ENCODE results near the gene TRIM72. TPM values are rescaled to one million over a fixed set of nuclear protein-coding genes. Genes with fewer than 3 reads are reported as not detected.

Gene TRIM72
- total and polyA plus RNA-seq, 2 of the 8 experiments (the other 6 are each of a cell fraction or from before 2014, with no cell fraction given), result 0.57 to 2.1 TPM

GRCh38 chr16:31216422-31217135, 2.7 kb downstream of the TRIM72 start, which contains the start of gene PYDC1 (continued):
- peak; percentile 71 for TF ChIP-seq MAX (IDR thresholded peaks at IDR 0.05)
- TF ChIP-seq CHD7 (IDR thresholded peaks at IDR 0.05; ENCODE audit: insufficient replicate concordance, low read length), result no peak
- TF ChIP-seq RAD21 (IDR thresholded peaks at IDR 0.05 in 1 of 2, conservative IDR thresholded peaks at IDR 0.05 in 1 of 2; ENCODE audit: low read depth in 2 of 2, low read length in 2 of 2), result peak; percentile 29 to 43
- TF ChIP-seq ATF2 (IDR thresholded peaks at IDR 0.05; ENCODE audit: low read length), result no peak
- TF ChIP-seq SUZ12 (IDR thresholded peaks at IDR 0.05; ENCODE audit: low read length), result peak; percentile 75
- TF ChIP-seq SP2 (IDR thresholded peaks at IDR 0.05; ENCODE audit: low read length), result no peak
- TF ChIP-seq EZH2 (IDR thresholded peaks at IDR 0.05; ENCODE audit: low read depth, low read length, severe bottlenecking), result peak; percentile 48

All from H1 (cell line).